SHP77 treated with DMSO at 0.1 percent for 48 hours (cell line): Measurements from ENCODE around the gene RRP36.

Experiments used
- DNase-seq: peaks from one replicate; lab custom pipeline; 2025; lab: John Stamatoyannopoulos, UW

The RRP36 gene

GRCh38 chr6:43007126-43007525, 14.3 kb upstream of the RRP36 start:
- no peak for DNase-seq

GRCh38 chr6:43009124-43009523, 12.3 kb upstream of the RRP36 start:
- DNase-seq = peak; percentile 53

- no peak for DNase-seq
These were observed 10.2 kb upstream of the RRP36 start for GRCh38 chr6:43011207-43011606.

GRCh38 chr6:43012364-43012763, 9.1 kb upstream of the RRP36 start:
- DNase-seq = no peak

- no peak for DNase-seq
These were observed 8.2 kb upstream of the RRP36 start for GRCh38 chr6:43013097-43013842.

GRCh38 chr6:43013843-43014433, 7.5 kb upstream of the RRP36 start, which contains the start of the genes KLHDC3 and MEA1:
KLHDC3 (plus strand) TSS chr6:43014249; CDS start chr6:43017193, 2,944 bp downstream.
MEA1 (minus strand) TSS chr6:43013946; CDS start chr6:43013813, 133 bp downstream.
- peak; percentile 100 for DNase-seq

GRCh38 chr6:43014434-43014909, 7.0 kb upstream of the RRP36 start:
- peak; percentile 25 for DNase-seq

- no peak for DNase-seq
These were observed 5.1 kb upstream of the RRP36 start for GRCh38 chr6:43016176-43016942.

- DNase-seq = no peak
These were observed 4.5 kb upstream of the RRP36 start for GRCh38 chr6:43016943-43017334.

GRCh38 chr6:43019152-43019551, 2.3 kb upstream of the RRP36 start:
- DNase-seq = no peak

GRCh38 chr6:43020052-43020705, 1.2 kb upstream of the RRP36 start:
- DNase-seq = no peak

- no peak for DNase-seq
These were observed 576 bp upstream of the RRP36 start for GRCh38 chr6:43020847-43021246.

- no peak for DNase-seq
These were observed 3.0 kb downstream of the RRP36 start for GRCh38 chr6:43024436-43024835.

GRCh38 chr6:43026365-43026764, 4.9 kb downstream of the RRP36 start:
- no peak for DNase-seq

GRCh38 chr6:43029120-43029519, 7.7 kb downstream of the RRP36 start:
- DNase-seq = no peak

- DNase-seq = no peak
These were observed 10.9 kb downstream of the RRP36 start for GRCh38 chr6:43032326-43032725.

- no peak for DNase-seq
These were observed 12.2 kb downstream of the RRP36 start for GRCh38 chr6:43033496-43034189.

- no peak for DNase-seq
These were observed 12.7 kb downstream of the RRP36 start for GRCh38 chr6:43034190-43034525.

- DNase-seq = no peak
These were observed 14.2 kb downstream of the RRP36 start for GRCh38 chr6:43035495-43036194.

- DNase-seq = no peak
These were observed 15.3 kb downstream of the RRP36 start for GRCh38 chr6:43036712-43037111.

GRCh38 chr6:43037197-43037596, 15.8 kb downstream of the RRP36 start:
- no peak for DNase-seq
